Spleen (tissue), 11 donors: ENCODE measurements around the gene VWA2. TPM values are rescaled to one million over a fixed set of nuclear protein-coding genes. Genes with fewer than 3 reads are reported as not detected.

Source experiments
- DNase-seq: peaks from one replicate; pipeline ENCODE4 v3.0.0-alpha.2; 2020
- H3K27ac ChIP-seq, 8 donors: fragments of 200-600 bp; sonication (generic) in 7 of 8; 1 replicate in 4 of 8; 2 replicates in 4 of 8; pipeline versions ENCODE4 v1.5.0 to v1.8.0; 2016 to 2021; ENCODE audit warnings: inconsistent platforms in 4 of 8, mild to moderate bottlenecking in 4 of 8, moderate library complexity in 1 of 8
- H3K27me3 ChIP-seq, 7 donors: fragments of 200-600 bp; sonication (generic) in 6 of 7; replicated peaks in 1 of 7; 1 replicate in 4 of 7; 2 replicates in 3 of 7; pipeline versions ENCODE4 v1.5.0 to v1.8.0; 2016 to 2021; ENCODE audit warnings: inconsistent platforms in 3 of 7, mild to moderate bottlenecking in 1 of 7
- H3K36me3 ChIP-seq, 6 donors: fragments of 200-600 bp; sonication (generic) in 5 of 6; 1 replicate in 4 of 6; 2 replicates in 2 of 6; pipeline versions ENCODE4 v1.5.0 to v1.8.0; 2016 to 2021; ENCODE audit warnings: inconsistent platforms in 2 of 6
- H3K4me1 ChIP-seq, 6 donors: fragments of 200-600 bp; sonication (generic) in 5 of 6; 1 replicate in 3 of 6; 2 replicates in 3 of 6; pipeline versions ENCODE4 v1.5.0 to v1.8.0; 2016 to 2021; ENCODE audit warnings: inconsistent platforms in 3 of 6
- H3K4me3 ChIP-seq, 8 donors: fragments of 200-600 bp; sonication (generic) in 7 of 8; 1 replicate in 4 of 8; 2 replicates in 4 of 8; pipeline versions ENCODE4 v1.5.0 to v1.8.0; 2016 to 2021; ENCODE audit warnings: inconsistent platforms in 4 of 8, mild to moderate bottlenecking in 4 of 8, moderate library complexity in 2 of 8
- H3K9me3 ChIP-seq, 8 donors: fragments of 200-600 bp; sonication (generic) in 7 of 8; 1 replicate in 4 of 8; 2 replicates in 4 of 8; pipeline versions ENCODE4 v1.5.0 to v1.8.0; 2016 to 2021; ENCODE audit warnings: inconsistent platforms in 4 of 8
- POLR2A ChIP-seq, 3 donors: fragments of 450-650 bp; IDR thresholded peaks; one replicate each; pipeline ENCODE4 v1.5.1; 2017; ENCODE audit warnings: antibody characterized with exemption in 3 of 3, mild to moderate bottlenecking in 1 of 3
- POLR2AphosphoS5 ChIP-seq, 3 donors: sonication (generic); formaldehyde crosslinking; IDR thresholded peaks; one replicate each; pipeline ENCODE4 v1.5.1; 2017; ENCODE audit warnings: antibody characterized with exemption in 3 of 3
- WGBS, 5 donors: extraction: QIAGEN DNeasy Blood & Tissue Kit in 3 of 5; methylation state at CpG; one replicate each; pipeline versions ENCODE4 v1.1.5 to v1.1.7; 2013 to 2018; 5-methylcytosine and 5-hydroxymethylcytosine counted together
- intact Hi-C: fragments of 100-400 bp; cut with DNase I; formaldehyde crosslinking; loops from one replicate; pipeline ENCODE4 v1.15.0; 2023; ENCODE audit warnings: low total_unique reads
- polyA plus RNA-seq, 3 donors: library from polyadenylated mRNA; stranded (reverse); fragments of 200-250 nt; gene quantifications; one replicate each; pipeline ENCODE4 v1.2.1, GENCODE V29; 2013
- total RNA-seq, 7 donors: library from RNA; depleted of rRNA in 3 of 7; stranded (reverse); fragments of >200 nt in 3 of 7; fragmentation: NEBNext Ultra II Directional in 4 of 7; extraction: Animal tissue kit (Norgen Biotek cat#: 25700) in 4 of 7; gene quantifications; one replicate each; pipeline versions ENCODE4 v1.1.0 to v1.2.1, GENCODE V29; 2016 to 2021
- TF ChIP-seq, protein P1 (sequence below), 11 experiments: fragments of 200-600 bp in 7 of 11; fragments of 450-650 bp in 4 of 11; sonication (generic) in 4 of 11; IDR thresholded peaks in 8 of 11; conservative IDR thresholded peaks in 3 of 11; 1 replicate in 7 of 11; 2 replicates in 4 of 11; pipeline versions ENCODE4 v1.4.0 to v1.8.0; 2016 to 2021; ENCODE audit warnings: antibody characterized with exemption in 11 of 11, inconsistent platforms in 4 of 11, mild to moderate bottlenecking in 1 of 11
- donor health status: healthy with polysubstance abuse.
- donor health status: DM: no; HTN: no; CAD: no; lungs with moderate emphysema.
- donor health status: DM: no; HTN: no; CAD: no.
- donor health status: Bipolar disorder and iron deficiency.
- donor health status: healthy.
- donor health status: DM: no; HTN: no; CAD: no.
- donor health status: DM: yes; HTN: yes; CAD: no.

The VWA2 gene
- total and polyA plus RNA-seq, 10 donors, result 0.02 to 1.9 (median 0.50) TPM; not detected in 1

GRCh38 chr10:114311023-114311422, 72.0 kb downstream of the VWA2 start:
- H3K36me3 ChIP-seq, result peaks cover 0 to 85% (median 17%) of the 10 kb centered on the region in 6 donors
- TF ChIP-seq POLR2AphosphoS5 (IDR thresholded peaks at IDR 0.05) (no peak), POLR2A (IDR thresholded peaks at IDR 0.05) (no peak)
- TF ChIP-seq, protein P1, sequence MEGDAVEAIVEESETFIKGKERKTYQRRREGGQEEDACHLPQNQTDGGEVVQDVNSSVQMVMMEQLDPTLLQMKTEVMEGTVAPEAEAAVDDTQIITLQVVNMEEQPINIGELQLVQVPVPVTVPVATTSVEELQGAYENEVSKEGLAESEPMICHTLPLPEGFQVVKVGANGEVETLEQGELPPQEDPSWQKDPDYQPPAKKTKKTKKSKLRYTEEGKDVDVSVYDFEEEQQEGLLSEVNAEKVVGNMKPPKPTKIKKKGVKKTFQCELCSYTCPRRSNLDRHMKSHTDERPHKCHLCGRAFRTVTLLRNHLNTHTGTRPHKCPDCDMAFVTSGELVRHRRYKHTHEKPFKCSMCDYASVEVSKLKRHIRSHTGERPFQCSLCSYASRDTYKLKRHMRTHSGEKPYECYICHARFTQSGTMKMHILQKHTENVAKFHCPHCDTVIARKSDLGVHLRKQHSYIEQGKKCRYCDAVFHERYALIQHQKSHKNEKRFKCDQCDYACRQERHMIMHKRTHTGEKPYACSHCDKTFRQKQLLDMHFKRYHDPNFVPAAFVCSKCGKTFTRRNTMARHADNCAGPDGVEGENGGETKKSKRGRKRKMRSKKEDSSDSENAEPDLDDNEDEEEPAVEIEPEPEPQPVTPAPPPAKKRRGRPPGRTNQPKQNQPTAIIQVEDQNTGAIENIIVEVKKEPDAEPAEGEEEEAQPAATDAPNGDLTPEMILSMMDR (IDR thresholded peaks at IDR 0.05 in 8 of 11, conservative IDR thresholded peaks at IDR 0.05 in 3 of 11), result no peak
- H3K27ac ChIP-seq, result peak overlapping the region in 3 of 8 donors; percentile 33 to 55 (median 33)
- WGBS, 5 donors, result 71 to 93% (median 77%) methylated on average over 3 to 6 of the region's 6 CpGs
- DNase-seq, result peak; percentile 58
- peaks cover 0 to 23% (median 3%) of the 10 kb centered on the region in 6 donors for H3K4me1 ChIP-seq
- H3K9me3 ChIP-seq, result no peaks in the 10 kb centered on the region
- no peaks in the 10 kb centered on the region for H3K27me3 ChIP-seq
- intact Hi-C loops, result no loop called here
- H3K4me3 ChIP-seq, result no peak overlapping the region

GRCh38 chr10:114311496-114312209, 72.6 kb downstream of the VWA2 start:
- peak; percentile 55 for DNase-seq
- H3K27ac ChIP-seq, result peak overlapping the region in 2 of 8 donors; percentile 33 to 55
- H3K4me1 ChIP-seq, result peaks cover 0 to 24% (median 3%) of the 10 kb centered on the region in 6 donors
- no peaks in the 10 kb centered on the region for H3K9me3 ChIP-seq
- peaks cover 0 to 82% (median 17%) of the 10 kb centered on the region in 6 donors for H3K36me3 ChIP-seq
- no peaks in the 10 kb centered on the region for H3K27me3 ChIP-seq
- WGBS, 5 donors, result 77 to 86% (median 81%) methylated on average over 12 to 13 of the region's 13 CpGs
- no peak overlapping the region for H3K4me3 ChIP-seq
- intact Hi-C loops, result no loop called here
- TF ChIP-seq POLR2A (IDR thresholded peaks at IDR 0.05) (no peak), POLR2AphosphoS5 (IDR thresholded peaks at IDR 0.05) (no peak)
- TF ChIP-seq, protein P1 (IDR thresholded peaks at IDR 0.05 in 8 of 11, conservative IDR thresholded peaks at IDR 0.05 in 3 of 11), result no peak

- intact Hi-C loops, result no loop called here
Observed at GRCh38 chr10:114313139-114313538, 74.1 kb downstream of the VWA2 start.

GRCh38 chr10:114313866-114314265, 74.8 kb downstream of the VWA2 start:
- H3K9me3 ChIP-seq, result no peaks in the 10 kb centered on the region
- DNase-seq, result peak; percentile 68
- H3K4me3 ChIP-seq, result no peak overlapping the region
- WGBS, 5 donors, result 81 to 90% (median 82%) methylated on average over 11 of the region's 11 CpGs
- peaks cover 0 to 19% (median 3%) of the 10 kb centered on the region in 6 donors for H3K4me1 ChIP-seq
- H3K36me3 ChIP-seq, result peaks cover 0 to 60% (median 17%) of the 10 kb centered on the region in 6 donors
- H3K27me3 ChIP-seq, result no peaks in the 10 kb centered on the region
- peak overlapping the region in 1 of 8 donors; percentile 80 for H3K27ac ChIP-seq
- intact Hi-C loops, result no loop called here
- no peak for TF ChIP-seq POLR2A (IDR thresholded peaks at IDR 0.05)
- TF ChIP-seq POLR2AphosphoS5 (IDR thresholded peaks at IDR 0.05), result no peak
- TF ChIP-seq, protein P1 (IDR thresholded peaks at IDR 0.05 in 8 of 11, conservative IDR thresholded peaks at IDR 0.05 in 3 of 11), result no peak

More at GRCh38 chr10:114313139-114313538, 74.1 kb downstream of the VWA2 start:
- TF ChIP-seq, protein P1 (IDR thresholded peaks at IDR 0.05 in 8 of 11, conservative IDR thresholded peaks at IDR 0.05 in 3 of 11), result no peak
- peak in 2 of 3 donors; percentile 11 to 30 for TF ChIP-seq POLR2AphosphoS5 (IDR thresholded peaks at IDR 0.05)
- WGBS, 5 donors, result 78 to 95% (median 85%) methylated on average over 9 of the region's 9 CpGs
- Histone ChIP-seq H3K4me3 (no peak overlapping the region), H3K36me3 (peaks cover 0 to 67% (median 17%) of the 10 kb centered on the region in 6 donors), H3K4me1 (peaks cover 0 to 19% (median 3%) of the 10 kb centered on the region in 6 donors), H3K9me3 (no peaks in the 10 kb centered on the region), H3K27me3 (no peaks in the 10 kb centered on the region), H3K27ac (peak overlapping the region in 3 of 8 donors; percentile 3 to 57 (median 23))
- peak; percentile 61 for DNase-seq
